Measurements from ENCODE around the gene P2RY14.

P2RY14 gene

DNA sequence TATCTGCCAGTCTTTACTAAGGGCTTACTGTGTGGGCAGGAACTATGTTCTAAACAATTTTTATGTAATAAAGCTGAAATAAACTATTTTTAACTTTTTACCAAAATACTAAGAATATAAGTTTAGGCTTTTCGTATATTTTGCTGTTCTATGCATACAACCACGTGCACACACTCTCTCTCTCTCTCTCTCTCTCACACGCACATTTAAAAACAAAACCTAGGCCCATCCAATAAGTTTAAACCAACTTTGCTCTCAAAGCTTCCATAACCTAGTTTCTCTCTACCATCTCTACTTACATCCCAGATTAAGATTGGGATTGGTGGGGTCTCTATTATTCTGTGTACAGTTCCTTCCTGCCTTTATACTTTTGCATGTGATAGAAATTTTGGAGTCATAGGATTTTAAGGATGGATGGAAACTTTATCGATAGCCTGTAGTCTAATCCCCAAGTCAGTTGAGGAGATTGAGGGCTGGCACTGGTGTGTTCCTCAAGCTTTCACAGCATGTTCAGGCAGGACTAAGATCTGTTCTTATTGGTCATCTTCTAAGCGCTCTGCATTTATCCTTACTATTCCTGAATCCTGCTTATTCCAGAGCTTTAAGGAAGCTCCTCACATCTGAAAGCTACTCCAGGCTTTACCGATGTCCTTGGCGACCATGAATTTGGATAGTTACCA is 77.2 kb downstream of the P2RY14 start:
- DNase-seq (ENCODE audit: low read depth): no peak
- H3K4me3 ChIP-seq (ENCODE audit: low read length): no peak overlapping the region

DNA sequence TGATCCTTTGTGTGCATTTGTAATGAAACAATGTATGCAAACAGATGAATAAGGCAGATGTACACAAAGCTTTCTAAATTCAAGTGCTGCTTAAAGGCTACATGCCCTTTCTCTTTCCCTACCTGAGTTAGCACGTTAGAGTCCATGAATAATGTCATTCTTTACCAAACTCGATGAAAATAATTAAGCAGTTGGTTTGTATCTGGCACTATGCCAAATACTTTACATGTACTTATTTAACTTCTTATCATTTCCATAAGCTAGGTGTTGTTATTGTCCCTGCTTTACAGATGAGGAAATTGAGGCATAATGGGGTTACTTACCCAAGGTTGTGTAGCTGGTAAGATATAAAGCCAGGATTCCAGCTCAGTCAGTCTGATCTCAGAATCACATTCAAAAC is 77.8 kb downstream of the P2RY14 start:
- DNase-seq (ENCODE audit: low read depth): no peak
- TF ChIP-seq, protein P1, sequence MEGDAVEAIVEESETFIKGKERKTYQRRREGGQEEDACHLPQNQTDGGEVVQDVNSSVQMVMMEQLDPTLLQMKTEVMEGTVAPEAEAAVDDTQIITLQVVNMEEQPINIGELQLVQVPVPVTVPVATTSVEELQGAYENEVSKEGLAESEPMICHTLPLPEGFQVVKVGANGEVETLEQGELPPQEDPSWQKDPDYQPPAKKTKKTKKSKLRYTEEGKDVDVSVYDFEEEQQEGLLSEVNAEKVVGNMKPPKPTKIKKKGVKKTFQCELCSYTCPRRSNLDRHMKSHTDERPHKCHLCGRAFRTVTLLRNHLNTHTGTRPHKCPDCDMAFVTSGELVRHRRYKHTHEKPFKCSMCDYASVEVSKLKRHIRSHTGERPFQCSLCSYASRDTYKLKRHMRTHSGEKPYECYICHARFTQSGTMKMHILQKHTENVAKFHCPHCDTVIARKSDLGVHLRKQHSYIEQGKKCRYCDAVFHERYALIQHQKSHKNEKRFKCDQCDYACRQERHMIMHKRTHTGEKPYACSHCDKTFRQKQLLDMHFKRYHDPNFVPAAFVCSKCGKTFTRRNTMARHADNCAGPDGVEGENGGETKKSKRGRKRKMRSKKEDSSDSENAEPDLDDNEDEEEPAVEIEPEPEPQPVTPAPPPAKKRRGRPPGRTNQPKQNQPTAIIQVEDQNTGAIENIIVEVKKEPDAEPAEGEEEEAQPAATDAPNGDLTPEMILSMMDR (IDR thresholded peaks at IDR 0.05; ENCODE audit: insufficient read depth, low read depth, low read length, missing control alignments): no peak
- H3K4me3 ChIP-seq (ENCODE audit: low read length): no peak overlapping the region

More for the DNA sequence above, 77.2 kb downstream of the P2RY14 start:
- TF ChIP-seq, protein P1 (IDR thresholded peaks at IDR 0.05; ENCODE audit: insufficient read depth, low read depth, low read length, missing control alignments): no peak

DNA sequence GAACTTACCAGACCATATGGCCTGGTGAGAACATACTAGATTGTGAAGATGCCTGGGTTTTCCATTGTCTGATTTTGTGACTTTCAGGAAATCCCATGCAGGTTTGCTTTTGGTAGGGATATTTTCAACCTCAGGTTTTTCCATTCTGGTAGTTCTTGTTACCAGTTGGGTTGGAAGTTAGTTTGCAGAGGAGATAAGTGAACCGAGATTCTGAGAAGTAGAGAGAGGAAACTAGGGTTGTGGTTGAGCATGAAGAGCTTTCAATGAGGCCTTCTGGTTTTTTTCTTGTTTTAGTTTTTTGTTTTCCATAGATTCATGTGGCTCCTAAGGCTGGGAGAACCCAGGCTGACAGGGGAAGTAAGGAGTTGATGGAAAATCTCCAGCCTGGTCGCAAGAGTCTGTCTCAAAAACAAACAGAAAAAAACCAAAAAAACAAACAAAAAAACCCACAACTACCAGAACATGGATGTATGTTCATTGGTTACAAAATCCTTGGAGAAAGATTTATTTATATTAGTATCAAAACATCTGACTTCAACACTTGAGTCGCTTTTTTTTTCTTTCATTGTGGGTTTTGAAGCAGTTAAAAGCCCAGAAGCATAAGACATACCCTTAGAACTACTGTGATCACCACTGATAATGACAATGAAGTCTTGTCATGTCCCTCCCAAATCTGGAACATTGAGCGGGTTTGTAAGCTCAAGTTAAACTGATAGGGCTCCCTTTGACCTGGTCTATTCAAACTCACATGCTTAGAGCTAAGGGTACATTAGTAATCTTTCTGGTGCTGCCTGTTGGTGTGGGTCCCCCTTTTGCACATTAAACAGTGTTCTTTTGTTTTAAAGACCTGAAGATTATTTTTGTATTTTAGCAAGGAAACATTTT is 78.5 kb downstream of the P2RY14 start:
- TF ChIP-seq, protein P1 (IDR thresholded peaks at IDR 0.05; ENCODE audit: insufficient read depth, low read depth, low read length, missing control alignments): no peak
- H3K4me3 ChIP-seq (ENCODE audit: low read length): no peak overlapping the region
- DNase-seq (ENCODE audit: low read depth): no peak

DNA sequence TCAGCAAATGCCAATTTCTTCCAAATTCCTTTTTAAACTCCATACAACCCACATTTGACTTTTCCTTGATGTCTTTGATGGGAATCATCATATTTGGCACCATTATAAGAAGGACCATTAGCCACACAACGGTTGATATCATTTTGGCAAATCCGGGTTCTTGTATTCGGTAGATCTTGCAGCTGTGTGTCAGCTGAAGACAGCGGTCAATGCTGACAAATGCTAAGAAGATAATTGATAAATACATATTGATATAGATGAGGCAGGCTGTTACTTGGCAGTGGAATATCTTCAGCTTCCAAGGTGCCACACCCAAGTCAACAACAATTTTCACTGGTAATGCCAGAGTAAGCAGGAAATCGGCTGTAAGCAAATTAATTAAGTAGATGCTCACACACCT is 79.5 kb downstream of the P2RY14 start:
- no peak overlapping the region for H3K4me3 ChIP-seq (ENCODE audit: low read length)
- TF ChIP-seq, protein P1 (IDR thresholded peaks at IDR 0.05; ENCODE audit: insufficient read depth, low read depth, low read length, missing control alignments): no peak
- no peak for DNase-seq (ENCODE audit: low read depth)

DNA sequence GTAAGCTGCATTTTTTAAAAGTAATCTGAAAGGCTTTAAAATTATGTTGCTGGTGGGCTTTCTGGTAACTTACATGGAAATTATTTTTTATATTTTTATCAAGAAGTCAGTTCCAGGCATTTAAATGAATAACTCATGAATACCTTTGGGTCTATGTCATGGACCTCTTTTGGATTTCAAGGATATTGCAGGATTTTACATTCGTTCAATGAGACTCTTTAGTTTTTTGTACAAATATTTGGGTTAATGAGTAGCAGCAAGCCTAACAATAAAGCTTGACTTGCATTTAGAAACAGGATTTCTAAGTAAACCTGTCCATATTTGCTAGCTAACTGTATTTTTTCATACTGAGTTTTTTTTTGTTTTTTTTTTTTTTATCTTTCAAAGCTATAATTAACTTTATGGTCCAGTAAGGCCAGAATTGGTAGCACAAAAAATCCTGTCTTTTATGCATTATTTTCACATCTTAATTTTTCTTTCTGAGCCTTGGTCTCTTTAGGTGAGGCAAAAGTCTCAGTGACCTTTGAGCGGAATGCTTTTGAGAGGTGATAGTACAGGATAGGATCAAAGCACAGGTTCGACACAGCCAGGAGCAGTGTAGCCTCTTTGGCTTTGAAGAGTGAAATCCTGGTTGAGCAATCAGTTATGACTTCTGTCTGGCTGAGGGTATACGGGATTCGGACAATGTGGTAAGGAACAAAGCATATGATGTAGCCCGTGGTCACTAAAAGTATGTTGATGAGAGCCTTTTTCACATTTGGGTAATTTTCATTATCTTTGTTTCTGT is 80.2 kb downstream of the P2RY14 start:
- TF ChIP-seq, protein P1 (IDR thresholded peaks at IDR 0.05; ENCODE audit: insufficient read depth, low read depth, low read length, missing control alignments): no peak
- H3K4me3 ChIP-seq (ENCODE audit: low read length): no peak overlapping the region
- DNase-seq (ENCODE audit: low read depth): no peak

DNA sequence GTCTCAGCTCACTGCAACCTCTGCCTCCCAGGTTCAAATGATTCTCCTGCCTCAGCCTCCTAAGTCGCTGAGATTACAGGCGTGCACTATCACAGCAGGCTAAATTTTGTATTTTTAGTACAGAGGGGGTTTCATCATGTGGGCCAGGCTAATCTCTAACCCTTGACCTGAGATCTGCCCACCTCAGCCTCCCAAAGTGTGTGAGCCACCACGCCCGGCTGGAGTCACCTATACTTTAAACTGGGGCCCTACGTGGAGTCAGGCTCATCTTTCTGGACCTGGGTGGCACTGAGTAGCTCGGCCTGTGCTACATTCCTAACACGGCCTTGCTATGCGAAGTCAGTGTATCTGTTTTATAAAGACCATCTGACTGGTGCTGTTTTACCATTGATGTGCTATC is 81.1 kb downstream of the P2RY14 start:
- TF ChIP-seq, protein P1 (IDR thresholded peaks at IDR 0.05; ENCODE audit: insufficient read depth, low read depth, low read length, missing control alignments): no peak
- DNase-seq (ENCODE audit: low read depth): no peak
- H3K4me3 ChIP-seq (ENCODE audit: low read length): no peak overlapping the region
